Activated CD4-positive, alpha-beta T cell treated with anti-CD3 and anti-CD28 coated beads for 24 hours (primary cell): Measurements from ENCODE around the gene LIFR.

ENCODE experiments used
- DNase-seq, 2 donors: peaks; one replicate each; pipeline ENCODE4 v3.0.0-alpha.2; 2020; ENCODE audit warnings: low read depth in 2 of 2

Gene LIFR

DNA sequence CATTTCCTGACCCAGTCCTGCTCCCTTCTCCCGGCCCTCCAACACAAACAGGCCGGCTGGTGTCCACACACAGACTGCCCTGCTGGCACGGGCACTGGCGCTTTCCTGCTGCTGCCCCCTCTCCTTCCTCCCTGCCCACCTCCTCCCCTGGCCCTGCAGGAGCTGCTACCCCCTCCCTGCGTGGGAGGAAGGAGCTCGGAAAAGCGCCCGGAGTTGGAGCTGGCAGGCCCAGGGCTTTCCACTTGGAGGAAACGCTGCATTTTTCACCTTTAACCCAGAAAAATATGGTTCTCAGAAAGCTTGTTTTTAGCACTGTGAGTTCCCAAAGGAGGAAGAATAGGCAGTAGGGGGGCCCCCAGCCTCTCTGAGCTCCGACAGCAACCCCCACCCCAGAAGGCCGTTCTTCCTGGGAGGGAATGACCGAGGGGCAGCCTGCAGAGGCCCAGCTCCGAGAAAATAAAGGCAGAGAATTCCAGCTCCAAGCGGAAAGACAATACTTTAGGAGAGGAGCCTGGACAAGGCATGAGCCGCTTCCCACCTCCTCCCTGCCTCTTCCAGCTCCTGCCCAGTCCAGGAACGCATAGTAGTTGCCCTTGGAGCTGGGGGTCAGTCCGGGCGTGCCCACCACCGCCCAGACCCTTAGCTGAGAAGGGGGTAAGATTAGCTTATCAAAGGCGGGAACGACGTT lies 88.9 kb downstream of the LIFR start:
- DNase-seq = no peak

DNA sequence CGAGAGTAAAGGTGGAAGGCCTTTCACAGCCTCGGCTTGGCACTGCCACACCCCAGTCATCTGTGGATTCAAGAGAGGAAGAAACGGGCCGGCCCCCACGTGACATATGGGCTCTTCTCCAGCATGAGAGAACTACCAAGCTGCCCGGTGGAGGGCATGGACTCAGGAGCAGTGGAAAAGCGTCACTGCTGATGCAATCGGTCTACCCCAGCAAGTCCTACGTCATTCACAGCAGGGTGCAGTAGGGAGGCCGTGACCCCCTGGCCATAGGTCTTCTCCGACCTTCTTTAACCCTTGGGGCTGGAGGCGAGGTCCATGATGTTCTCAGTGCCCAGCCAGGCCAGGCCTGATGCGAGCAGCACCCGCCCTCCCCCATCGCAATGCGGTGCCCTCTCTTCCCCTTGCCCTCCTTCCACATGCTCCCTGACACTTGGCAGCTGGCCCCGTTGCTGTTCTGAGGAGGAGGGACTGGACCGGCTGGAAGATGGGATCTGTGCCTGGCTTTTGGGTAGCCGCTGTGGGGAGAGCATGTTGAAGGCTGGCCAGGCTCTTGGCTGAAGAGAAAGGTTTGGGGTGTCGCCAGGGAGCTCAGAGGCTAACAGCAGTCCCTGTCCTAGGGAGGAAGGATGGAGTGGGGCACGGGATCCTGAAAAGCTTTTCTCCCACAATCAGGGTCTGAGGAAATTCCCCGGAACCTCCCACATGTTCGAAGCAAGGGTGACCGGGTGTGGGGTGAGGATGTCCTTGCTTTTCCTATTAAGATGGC lies 89.8 kb downstream of the LIFR start:
- no peak for DNase-seq

DNA sequence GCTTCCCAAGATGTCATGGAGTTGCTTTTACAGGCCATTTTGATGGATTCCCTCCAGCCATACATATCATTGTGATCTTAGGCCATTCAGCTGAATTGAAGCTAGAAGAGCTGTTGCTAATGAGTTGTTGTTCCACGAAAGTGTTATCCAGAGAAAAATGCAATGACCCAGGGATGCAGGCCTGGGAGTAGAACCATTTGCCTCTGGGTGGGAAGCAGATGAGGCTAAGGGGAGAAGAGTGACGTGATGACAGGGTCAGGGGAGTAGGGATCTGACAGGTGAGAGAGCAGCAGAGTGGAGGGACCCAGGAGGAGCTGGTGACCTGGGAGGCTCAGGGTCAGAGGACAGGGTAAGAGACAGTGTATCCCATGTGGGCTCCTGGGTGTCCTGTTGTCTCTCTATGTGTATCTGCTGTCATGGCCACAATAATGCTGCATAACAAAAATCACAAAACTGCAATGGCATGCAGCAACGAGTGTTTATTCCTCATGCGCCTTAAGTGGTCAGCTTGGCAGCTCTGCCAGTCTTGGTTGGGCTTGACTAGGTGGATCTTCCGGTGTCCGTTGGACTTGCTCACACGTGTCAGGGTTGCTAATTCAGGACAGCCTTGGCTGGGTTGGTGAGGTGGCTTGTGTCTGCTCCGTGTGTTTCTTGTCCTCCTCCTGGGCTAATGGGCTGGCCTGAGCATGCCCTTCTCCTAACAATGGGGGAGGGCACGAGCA lies 90.6 kb downstream of the LIFR start:
- no peak for DNase-seq

DNA sequence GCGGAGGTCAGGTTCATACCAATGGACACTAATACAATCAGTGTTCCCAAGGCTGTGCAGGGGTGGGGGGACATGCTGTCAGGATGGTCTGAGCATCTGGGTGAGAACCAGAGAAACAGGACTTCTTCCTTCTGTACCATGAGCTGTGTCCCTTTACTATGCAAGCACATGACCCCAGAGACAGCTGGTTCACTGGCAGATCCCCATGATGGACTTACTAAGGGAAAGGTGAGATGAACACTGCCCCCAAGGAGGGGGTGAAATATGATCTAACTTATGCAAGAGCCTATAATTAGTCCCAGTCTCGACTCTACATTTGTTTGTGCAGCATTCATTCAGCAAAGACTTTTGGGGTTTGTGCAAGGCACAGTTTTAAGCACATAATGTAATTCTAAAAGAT lies 91.4 kb downstream of the LIFR start:
- no peak for DNase-seq

DNA sequence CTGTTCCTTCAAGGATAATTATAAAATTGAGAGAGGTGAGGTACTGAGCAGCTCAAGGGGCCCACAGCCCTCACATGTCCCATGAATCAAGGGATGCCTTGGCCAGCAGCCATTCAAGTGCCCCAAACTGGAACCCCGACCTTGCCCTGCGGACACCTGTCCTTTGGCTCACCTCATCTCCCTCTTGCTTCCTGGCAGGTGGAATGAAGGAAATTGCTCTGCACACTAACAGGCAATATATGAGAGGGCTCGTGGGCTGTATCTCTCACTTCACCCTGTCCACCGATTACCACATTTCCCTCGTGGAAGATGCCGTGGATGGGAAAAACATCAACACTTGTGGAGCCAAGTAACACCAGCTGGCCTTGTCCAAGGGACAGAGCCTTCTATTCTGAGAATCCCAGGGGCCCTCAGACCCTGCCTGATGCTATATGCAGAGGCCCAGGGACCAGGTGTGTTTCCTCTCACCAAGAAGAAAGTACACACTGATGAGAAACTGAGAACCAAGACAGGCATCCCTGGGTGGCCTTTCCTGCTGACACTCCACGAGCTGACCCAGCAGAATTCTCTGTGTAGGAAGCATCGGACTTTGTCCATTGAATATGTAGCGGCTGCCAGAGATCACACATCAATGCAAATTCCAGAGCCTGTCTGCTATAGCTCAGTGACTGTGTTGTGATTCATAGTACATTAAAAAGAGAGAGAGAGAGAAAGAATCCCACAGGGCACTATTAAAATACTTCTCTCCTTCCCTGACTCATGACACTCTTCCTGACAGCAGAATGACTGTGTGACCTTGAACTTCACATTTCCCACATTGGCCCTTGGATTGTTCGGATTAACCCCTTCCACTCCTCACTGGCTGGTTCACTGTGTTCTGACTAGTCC lies 92.6 kb downstream of the LIFR start:
- DNase-seq = no peak

DNA sequence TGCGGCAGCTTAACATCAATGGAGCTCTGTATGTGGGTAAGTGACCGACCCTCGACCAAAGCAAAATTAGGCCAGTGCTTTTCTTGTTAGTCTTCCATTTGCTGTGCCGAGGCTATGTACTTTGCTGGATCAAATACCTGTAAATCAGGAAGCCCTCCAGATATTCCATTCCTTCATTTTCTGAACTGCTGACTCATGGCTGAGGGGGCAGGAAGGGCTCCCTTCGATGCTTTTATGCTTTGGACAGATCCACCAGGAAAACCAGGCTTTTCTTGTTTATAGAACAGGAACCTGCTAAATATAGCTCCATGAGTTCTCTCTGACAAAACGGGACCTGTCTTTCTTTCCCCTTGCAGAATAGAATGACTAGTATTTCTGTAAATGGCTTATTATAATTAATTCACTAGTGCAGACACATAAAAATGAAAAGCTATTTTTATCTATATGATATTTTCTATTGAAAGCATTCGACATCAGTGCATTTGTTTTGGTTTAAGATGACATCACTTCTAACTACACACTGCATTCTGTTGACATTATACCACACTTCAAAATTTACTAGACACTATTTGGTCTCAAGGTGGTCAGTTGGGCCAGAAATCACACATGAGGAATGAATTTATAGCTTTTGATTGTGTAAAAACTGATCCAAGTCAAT lies 93.3 kb downstream of the LIFR start:
- DNase-seq = no peak

DNA sequence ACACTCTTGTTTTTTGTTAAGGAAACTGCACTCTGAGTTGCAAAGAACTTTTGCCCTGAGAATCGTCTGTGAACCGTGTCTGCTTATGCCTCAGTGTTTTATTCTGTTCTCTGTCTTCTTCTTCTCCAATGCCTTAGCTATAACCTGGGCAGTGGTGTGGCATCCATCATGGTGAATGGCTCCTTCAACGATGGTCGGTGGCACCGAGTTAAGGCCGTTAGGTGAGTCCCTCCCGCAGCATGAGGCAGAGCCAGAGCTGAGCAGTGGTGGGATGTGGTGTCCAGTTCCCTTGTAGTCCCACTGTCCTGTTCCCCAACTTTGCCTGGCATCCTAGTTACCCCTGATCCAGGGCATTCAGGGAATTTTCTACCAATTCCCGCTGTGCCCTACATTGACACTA lies 98.3 kb downstream of the LIFR start:
- no peak for DNase-seq

DNA sequence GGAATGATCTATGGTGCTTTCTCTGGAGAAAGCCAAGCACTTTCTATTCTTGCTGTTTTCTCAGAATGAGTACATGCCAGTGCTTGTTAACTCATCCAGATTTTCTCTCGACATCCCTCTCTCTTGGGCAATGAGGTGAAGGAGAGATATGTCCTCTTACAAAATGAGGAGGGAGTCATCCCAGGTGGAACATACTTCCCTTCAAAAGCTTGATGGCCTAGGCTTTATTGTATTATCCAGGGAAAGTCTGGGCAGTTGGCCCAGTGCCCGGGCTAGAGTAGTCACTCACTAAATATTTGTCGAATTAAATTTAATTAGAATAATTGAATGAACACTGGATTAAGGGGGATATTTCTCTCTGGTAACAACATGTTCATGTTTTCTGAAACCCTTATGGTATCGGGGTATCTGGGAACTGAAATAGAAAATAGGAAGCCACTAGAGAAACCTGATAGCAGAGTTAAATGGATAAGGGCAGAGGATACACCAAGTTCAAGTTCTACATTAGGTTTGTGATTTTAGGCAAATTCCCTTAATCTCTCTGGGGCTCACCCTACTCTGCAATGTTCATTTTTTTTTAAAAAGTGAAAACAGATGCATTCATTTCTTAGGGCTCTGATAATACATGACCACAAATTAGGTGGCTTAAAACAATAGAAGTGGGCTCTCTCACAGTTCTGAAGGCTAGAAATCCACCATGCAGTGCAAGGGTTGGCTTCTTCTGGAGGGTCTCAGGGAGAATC lies 99.6 kb downstream of the LIFR start:
- DNase-seq = no peak

DNA sequence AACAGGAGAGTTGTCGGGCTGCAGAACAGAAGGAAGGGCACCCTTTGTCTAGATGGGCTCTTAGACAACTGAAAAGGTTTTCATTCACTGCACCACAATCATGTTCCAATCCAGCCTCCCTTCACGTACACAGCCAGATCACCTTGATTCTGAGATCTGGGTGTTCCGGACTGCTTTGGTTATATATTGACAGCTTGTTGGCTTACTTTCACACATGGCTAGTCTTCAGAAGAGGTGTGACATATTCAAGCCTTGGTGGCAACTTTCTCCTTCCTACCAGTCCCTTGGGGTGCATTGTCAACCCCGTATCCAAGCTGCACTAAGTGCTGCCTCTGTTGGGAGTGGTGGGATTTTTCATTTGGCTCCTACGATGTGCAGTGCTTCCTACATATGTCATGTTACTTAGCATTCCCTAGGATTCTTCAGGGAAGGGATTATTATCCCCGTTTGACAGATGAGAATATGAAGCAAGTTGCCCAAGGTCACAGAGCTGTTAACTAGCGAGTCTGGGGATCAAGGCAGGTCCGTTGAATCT lies 100.6 kb downstream of the LIFR start:
- no peak for DNase-seq

DNA sequence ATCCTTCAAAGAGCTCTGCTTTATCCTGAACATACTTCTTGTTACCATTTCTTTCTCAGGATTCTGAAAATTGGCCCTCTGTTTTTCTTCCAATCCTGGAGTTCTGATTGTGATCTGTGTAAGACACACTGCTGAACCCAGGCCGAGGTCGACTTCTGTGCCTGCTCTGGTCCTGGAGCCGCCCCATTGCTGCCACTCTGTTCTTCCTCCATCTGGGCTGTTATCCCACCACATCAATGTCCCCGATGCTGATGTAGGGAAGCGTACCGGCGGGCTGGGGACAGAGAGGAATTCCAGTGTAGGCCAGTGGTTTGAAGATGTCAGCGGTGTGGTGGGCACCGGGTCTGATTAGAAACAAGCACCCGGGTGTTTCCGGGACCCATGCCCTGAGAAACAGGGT lies 102.5 kb downstream of the LIFR start:
- DNase-seq = no peak

DNA sequence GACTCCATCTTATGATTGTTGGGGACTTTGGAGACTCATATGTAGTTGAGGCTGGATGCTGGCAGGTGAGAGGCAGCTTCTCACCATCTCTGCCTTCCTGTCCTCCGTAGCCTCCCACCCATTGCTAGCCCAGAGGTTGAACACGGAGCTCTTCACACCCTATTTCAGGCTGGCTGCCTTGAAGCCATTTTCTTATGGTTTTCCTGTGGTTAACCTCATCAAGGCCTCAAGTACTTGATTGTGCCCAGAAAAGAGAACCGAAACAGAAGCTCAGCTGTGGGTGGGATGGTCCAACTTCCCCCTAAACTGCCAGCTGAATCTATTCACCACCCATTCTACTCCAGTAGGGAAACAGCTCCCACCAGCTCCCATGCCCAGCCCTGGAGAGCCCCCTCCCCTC lies 102.9 kb downstream of the LIFR start:
- no peak for DNase-seq

DNA sequence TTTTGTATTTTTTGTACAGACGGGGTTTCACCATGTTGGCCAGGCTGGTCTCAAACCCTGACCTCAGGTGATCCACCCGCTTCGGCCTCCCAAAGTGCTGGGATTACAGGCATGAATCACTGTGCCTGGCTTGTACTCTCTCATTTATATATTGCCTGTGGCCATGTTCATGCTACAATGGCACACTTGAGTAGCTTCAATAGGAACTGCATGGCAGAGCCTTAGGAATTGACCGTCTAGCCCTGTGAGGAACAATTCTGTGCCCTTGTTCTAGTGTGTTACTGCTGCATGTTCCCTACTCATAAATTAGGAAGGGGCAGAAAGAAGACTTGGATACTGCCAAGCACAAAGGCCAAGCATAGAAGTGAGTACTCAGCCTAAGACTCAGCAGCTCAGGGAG lies 104.2 kb downstream of the LIFR start:
- DNase-seq = no peak

DNA sequence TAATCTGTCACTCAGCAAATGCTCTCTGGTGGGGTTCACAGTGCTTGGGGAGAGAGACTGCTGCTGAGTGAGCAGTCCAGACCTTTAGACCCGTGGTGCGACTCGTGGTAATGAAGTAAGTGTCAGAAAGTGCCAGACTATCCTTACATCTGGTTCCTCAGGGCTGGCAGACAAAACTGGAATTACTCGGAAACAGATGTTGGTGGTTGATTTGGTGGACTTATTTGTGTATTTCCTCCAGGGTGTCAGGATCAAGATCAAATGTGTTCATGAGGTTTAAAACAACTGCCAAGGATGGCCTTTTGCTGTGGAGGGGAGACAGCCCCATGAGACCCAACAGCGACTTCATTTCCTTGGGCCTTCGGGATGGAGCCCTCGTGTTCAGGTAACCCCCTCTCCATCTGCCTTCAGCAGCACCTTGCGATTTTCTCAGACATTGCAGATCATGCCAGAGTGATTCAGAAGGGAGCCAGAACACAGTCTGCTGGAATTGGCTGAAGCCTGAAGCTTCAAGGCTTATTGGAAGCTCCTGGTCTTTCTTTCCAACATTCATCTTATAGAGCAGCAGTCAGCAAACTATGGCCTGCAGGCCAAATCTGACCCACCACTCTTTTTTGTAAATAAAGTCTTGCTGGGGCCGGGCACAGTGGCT lies 105.2 kb downstream of the LIFR start:
- no peak for DNase-seq

DNA sequence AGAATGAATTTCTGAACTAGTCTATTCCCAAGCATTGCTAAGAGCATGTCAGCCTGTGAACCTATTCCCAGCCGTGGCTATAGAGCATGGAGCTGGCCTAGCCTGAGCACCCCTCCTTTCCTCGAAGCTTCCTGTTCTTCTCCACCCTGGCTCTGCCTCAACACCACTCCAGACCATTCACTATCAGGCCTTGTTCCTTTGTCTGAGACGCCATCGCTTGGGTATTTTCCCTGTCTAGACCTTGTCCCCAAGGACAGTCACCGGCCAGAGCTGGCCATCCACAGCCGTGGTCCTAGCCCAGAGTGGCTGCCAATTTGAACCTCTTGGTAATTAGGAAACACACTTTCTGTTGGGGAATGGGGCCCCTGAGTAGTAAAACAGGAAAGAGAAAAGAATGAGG lies 105.8 kb downstream of the LIFR start:
- no peak for DNase-seq

DNA sequence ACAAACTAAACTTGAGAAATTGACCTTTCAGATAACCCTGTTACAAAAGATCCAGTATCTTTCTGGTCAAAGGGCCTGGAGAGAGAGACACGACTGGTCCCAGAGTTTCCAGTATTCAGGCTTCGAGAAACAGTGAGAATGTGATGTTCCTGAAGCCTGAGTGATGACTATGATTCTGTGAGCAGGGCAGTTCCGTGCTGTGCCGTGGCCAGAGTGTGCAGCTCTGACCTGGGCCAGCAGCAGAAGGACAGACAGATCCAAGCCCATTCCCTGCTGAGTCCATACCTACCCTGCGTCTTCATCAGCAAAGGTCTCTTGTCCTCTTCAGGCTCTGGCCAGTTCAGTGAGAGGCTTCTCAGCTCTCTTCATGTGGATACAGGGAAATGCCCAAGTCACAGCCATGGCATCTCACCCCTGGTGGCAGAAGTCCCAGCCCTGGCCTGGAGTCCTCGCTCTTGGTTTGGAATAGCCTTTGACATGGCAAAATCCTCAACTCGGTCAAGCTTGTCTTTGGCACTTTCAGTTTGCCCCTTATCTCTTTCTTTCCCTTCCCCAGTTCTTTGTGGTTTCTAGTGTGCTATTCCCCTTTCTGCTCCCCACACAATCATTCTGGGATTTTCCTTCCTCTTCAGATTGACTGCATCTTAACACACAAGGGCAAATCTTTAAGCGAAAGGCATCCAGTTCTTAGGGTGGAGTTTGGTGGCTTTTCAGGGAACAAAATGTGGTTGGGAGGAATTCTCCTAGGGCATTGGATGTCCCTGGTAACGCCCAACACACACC lies 107.7 kb downstream of the LIFR start:
- DNase-seq = no peak

DNA sequence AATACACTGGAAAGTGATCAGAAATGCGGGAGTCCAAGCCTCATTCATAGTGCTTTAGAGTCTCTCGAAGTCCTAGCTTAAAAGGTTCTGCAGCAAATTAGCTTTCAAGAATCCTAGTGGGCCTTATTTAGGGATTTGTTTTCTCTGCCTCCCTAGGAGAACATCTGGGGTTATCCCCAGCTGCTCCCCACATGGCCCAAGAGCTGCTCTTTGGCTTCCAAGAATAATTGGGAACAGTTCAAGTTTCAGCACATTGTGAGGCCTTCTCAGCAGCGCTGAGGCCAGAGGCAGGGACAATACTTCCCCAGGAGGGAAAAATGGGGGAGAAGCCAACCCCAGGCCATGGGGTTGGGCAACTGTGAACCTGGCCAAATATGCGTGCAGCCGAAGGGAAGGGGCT lies 108.7 kb downstream of the LIFR start:
- DNase-seq = no peak

DNA sequence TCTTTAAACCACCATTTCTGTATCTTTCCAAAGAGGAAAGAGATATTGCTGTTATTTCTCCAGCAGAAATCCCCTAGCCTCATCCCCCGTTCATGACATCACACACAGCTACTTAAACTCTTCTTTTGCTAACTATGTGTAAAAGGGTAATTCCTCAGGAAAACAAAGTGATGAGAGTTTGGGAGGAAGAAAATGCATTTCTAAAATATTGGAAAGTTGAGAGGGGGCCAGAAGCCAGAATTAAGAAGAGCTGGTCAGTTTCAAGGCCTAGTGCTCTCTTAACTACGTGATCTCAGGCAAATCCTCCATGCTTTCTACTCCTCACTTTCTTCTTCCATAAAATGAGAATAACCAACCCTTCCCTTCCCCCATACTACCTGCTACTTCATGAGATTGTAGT lies 109.4 kb downstream of the LIFR start:
- no peak for DNase-seq

DNA sequence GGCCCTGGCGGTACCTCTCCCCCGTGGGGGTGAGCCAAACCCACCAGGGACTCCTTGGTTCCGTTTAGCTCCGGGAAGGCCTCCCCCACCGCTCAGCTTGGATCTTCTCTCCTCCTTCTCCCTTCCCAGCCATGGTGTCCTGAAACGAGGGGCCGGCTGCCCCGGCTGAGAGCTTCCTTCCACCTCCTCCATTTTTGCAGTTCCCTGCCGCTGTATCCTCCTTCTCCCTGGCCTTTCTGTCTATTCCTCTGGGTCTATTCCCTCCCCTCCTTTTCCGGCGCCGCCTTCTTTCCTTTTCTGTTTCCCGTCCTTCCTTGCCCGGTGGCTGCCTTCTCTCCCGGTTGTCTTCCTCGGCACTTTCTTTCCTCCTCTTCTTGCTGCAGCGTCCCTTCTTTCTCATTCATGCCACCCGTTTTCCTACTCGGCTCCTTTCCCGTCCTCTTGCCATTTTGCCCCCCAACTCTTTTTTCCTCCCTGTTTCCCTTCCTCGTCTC lies 110.4 kb downstream of the LIFR start:
- no peak for DNase-seq
